GM18517 (cell line): ENCODE data around the gene ARL6IP5.

Source experiments
- ATAC-seq: cut with Tn5 transposase; IDR thresholded peaks from one replicate; pipeline ENCODE4 v1.9.1; 2021; ENCODE audit warnings: mild to moderate bottlenecking, moderate library complexity; ENCODE audit not compliant: unreplicated experiment

Gene ARL6IP5

DNA sequence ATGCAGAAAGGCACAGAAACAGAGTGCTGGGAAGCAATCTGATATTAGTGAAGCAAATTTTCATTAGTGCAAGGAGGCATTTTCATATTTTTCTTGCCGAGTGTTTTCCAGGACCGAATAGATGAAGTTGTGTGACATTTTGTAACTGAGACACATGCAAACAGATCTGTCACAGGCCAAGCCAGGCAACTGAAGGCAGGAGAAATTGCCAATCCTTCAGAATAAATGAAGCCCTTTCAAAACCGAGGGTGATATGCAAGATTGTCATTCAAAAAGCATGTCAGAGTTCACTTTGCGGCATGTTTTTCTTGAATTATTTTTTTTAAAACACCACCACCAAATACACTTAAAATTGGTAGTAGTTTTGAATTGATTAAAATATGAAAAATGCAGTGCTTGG lies 31.4 kb downstream of the ARL6IP5 start:
- ATAC-seq = no peak

DNA sequence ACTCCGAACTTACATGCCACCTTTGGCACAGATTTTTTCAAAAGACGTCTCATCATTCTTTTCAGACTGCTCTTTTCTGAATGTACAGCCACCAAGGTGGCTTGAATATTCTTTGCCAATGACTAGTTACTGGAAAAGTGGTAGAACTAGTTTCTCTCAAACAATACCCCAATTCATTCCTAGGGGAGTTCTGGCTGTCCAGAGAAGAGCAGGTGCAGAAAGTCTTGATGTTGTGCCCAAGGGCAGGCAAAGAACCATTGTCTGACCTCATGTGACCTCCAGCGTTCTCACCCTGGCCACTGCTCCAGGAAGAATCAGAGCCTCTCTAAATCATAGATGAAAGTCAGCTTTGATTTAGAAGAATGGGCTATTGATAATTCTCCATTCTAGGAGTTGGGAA lies 32.2 kb downstream of the ARL6IP5 start:
- ATAC-seq = no peak

DNA sequence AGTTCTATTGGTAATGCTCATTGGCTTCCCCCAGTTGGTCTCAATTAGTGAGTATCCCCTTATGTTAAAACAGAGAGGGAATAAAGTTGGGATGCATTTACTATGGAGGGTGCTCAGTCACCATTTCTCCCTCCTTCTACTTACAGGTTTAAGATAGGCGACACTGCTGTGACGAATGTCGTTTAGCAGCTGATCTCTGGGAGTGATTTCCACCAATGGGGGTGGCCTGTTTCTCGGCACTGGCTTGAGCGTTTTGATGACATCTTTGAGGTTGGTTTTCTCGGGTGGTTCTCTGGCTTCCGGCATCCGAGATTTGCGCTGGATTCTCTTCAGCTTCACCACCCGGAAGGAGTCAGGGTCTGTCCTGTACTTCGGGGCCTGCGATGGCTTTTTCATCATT lies 33.8 kb downstream of the ARL6IP5 start:
- ATAC-seq = no peak

DNA sequence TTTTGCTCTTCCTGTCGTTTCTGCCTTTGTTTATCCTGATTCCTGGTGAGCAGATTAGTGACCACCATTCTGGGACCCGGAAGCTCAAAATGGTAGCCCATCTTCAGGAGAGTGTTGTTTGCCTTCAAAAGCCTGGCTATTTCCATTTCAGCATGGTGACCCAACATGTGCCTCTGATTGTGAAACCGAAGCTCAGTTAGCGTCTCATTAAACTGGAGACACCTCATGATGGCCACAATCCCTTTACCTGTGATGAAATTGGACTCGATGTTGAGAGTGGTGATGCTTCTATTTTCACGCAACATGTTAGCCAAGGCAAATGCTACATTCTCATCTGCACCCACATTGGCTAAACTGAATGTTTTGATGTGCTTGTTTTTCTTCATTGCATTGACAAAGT lies 34.4 kb downstream of the ARL6IP5 start:
- no peak for ATAC-seq

DNA sequence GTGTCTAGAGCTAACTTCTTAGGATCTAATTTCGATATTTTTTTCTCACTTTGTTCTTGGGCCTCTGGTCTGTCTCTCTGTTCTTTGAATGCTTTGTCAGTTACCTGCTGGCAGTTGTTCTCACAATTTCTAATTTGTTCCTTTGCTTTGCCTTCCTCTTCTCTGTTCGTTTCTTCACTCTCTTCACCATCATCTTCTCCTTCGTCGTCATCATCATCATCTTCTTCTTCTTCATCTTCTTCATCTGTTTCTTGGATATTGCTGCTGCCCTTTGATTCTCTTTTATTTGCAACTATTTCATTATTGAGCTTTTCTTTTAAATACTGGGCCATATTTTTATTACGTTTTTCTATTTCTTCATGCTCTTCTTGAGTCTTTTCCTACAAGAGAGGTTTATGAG lies 34.9 kb downstream of the ARL6IP5 start:
- no peak for ATAC-seq

DNA sequence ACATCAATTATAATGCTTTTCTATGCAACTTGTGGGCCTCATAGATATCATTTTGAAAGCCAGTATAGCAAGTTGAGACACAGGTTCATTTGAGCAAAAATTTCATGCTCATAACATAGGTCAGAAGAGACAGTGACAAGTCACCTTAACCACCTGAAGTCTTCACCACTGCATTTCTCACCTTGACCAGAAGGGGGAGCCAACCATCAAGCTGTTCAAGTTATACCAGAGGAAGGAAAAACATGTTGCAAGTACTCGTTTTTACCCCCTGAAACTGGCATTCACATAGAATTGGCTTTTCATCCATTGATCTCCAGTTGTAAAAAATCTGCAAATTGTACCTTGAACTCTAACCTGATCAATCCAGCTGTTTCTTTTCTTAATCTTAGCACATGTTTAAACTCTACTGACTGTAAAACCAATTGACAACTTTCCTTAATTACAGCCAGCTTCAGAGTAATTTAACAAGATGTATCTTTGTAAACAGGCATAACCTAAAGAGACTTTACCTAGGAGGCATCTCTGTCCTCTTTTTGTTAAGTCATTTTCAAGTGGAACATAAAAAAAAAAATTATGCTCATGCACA lies 36.2 kb downstream of the ARL6IP5 start:
- ATAC-seq = peak; percentile 86

DNA sequence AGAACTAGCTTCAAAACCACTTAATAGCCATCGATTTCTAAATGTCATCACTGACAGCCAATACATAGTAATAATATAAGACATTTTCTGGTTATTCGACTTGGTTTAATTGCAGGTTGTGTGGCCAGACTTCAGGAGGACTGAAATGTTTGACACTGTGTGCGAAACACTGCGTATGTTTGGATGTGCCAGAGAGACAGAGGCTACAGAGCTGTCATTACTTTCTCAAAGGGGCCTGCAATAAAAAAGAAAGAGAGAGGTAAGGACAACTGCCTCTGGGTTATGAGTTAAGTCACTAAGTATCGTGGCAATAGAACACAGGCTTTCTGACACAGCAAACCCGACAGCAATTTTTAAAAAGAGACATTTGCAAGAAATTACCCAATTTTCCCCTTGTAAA lies 36.8 kb downstream of the ARL6IP5 start:
- no peak for ATAC-seq

DNA sequence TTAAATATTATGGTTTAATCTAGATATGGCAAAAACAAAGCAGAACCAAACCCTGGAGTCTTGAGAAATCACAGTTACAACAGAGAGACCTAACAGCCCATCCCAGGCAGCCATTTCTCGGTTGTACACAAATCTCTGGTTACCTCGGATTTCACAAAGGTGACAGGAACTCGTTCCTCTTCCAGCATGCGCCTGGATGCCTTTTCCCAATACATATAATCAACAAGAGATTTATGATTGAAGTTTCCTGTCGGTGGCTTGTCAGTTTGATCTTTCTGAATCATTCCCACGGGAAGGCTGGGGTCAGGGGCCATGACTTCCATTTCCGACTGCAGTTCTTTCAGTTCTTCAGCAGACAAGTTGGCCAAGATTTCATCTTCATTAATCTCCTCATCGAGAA lies 37.2 kb downstream of the ARL6IP5 start:
- ATAC-seq = no peak

DNA sequence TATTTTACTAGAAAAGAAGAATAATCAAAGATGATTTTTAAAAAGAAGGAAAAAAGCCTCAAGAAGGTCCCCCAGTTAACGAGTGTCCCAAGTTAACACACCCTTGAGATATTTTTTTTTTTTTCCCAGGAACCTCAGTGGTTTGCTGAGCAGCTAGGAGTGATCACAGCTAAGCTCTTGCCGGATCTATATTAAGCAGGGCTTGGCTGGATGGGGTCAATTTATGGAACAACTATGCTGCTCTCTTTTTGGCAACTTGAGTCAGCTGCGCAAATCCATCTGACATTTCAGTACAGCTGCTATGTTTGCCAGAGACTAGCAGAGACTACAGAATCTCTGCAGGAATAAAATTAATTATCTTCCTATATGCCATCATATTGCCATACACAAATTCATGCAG lies 37.7 kb downstream of the ARL6IP5 start, which contains the start of gene LMOD3:
Gene LMOD3, minus strand, starts transcription at position 193 of the 400 bp plus-strand sequence. CDS start 209 bp downstream, outside the sequence.
- ATAC-seq = no peak

DNA sequence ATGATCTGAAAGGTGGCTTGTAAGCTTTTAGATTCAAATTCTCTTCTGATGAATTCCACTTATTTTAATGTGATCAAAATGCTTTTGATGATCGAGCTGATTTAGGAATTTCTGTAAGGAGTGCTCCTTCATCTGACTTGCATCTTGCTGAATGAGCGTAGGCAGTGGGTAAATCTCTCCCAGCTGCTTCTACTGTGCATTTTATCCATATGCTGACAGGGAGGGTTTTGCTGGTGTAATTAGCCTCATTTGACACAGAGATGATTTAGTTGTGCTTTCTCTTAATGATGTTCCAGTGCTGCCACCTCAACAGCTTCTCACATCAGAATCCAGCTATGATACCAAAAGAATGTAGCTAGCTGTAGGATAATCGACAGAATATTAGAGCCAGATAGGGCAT lies 41.5 kb downstream of the ARL6IP5 start:
- ATAC-seq = no peak

DNA sequence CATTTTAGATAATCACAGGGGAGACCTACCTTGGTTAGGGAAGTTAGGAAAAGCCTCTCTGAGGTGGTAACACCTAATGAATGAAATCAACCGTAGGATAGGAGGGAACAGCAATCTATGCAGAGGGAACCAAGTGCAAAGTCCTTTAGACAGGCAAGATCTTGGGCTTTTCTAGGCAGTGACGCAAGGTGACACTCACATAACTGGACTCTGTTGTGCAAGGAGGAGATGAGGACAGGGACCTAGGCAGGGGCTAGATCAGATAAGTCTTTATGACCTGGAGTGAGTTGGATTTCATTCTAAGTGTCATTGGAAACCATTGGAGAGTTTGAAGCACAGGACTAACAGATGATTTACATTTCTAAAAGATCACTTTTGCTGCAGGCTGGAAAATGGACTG lies 42.3 kb downstream of the ARL6IP5 start:
- no peak for ATAC-seq

DNA sequence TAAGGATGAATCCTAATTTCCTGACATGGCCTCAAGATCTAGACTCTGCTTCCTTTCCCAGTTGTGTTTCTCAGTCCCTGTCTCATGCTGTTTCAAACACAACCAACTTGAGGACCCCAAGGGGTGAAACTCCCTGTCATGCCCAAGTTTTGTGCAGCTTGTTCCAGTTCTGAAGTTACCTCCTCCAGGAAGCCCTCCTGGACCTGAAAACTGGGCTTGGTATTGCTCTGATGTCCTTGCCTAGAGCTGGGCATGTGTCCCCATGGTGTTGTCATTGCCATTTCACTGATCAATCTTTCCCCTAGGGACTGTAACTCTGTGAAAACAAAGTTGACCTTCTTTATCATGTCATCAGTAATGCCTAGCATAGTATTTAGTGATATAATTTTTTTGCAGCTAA lies 43.8 kb downstream of the ARL6IP5 start:
- ATAC-seq = no peak

DNA sequence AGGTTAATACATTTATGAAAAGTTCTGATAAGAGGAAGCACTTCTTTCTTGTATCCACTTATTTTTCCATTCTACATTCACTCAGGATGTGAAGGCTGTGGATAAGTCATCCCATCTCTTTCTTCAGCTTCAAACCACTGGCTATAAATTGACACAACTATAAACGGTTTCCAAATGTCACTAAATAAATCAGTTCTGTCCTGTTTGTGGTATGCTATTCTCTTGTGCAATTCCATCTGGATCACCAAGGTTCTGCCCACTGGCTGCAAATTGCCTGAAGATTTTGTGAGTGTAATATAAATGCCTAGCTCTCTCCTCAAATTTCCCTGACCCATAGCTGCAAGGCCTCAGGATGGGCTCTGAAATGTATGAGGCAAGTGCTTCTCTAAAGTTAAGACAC lies 44.8 kb downstream of the ARL6IP5 start:
- no peak for ATAC-seq

DNA sequence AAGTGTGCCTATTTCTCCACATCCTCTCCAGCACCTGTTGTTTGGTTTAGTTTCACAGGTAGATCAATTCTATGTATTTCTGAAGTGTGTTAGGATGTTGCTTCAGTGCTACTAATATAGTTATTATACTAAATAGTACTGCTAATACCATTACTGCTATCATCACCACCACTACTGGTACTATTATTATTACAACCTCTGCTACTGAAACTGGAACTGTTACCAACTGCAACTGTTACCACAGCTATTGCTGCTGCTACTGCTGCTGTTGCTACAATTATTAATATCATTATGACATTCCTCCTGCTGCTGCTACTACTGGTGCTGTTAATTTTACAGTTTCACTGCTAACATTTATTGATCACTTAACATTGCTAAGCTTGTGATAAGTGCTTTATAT lies 46.0 kb downstream of the ARL6IP5 start:
- ATAC-seq = peak; percentile 99

DNA sequence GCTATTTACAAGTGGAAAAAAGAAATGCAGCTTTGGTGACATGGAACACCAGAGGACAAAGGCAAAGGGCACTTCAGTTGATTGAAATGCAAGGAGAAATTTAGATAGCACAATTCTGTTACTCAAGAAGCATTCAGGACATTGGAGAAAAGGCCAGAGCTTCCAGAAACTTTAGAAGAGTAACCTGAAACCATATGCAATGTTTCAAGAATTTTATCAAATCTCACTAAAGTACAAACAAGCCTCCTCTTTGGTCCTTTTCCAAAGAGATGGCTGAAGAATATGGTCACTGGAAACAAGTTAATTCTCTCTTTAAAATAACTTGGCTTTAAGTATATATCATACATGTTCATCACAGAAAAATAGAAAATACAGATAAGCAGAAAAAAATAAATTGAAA lies 52.3 kb downstream of the ARL6IP5 start:
- no peak for ATAC-seq

DNA sequence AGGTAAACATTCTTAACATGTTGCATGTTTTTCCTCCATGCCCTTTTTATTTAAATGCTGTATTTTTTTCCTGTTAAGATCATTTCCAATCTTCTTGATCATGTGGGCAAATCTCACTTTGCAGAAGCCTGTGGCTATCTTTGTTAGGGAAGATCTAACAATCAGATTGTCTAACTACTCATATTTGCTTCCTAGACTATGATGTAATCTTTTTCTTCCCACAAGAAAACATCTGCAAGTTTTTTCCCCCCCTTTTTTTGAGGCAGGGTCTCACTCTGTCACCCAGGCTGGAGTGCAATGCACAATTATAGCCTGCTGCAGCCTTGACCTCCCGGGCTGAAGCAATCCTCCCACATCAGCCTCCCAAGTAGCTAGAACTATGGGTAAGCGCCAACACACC lies 52.7 kb downstream of the ARL6IP5 start:
- ATAC-seq = no peak

DNA sequence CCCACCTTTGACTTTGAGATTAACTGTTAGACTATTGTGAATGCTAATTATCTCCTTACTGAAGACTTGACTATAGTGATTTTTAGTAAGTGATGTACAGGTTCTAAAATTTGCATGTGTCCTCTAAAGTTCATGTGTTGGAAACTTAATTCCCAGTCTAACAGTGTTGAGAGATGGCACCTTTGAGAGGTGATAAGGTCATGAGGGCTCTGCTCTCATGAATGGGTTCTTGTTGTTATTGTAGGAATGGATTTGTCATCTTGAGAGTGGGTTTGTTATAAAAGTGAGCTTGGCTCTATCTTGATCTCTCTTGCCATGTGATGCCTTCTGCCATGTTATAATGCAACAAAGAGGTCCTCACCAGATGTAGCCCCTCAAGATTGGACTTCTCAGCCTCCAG lies 56.6 kb downstream of the ARL6IP5 start:
- ATAC-seq = no peak

DNA sequence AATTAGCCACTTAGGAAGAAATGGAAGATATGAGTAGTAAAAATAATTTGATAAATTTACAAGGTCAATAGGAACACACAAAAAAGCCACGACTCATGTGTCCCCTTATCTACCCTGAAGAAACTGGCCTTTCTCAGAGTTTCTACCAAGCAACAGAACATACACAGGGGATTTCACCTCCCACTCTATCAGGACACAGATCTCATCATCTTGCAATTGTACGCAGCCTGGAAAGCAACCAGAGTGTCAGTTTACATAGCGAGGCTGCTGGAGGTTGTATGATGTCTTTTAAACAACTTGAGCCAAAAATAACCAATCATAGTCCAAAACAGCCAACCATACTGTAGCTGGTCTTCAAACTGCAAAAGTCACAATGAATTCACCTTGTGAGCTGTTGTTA lies 57.4 kb downstream of the ARL6IP5 start:
- no peak for ATAC-seq

DNA sequence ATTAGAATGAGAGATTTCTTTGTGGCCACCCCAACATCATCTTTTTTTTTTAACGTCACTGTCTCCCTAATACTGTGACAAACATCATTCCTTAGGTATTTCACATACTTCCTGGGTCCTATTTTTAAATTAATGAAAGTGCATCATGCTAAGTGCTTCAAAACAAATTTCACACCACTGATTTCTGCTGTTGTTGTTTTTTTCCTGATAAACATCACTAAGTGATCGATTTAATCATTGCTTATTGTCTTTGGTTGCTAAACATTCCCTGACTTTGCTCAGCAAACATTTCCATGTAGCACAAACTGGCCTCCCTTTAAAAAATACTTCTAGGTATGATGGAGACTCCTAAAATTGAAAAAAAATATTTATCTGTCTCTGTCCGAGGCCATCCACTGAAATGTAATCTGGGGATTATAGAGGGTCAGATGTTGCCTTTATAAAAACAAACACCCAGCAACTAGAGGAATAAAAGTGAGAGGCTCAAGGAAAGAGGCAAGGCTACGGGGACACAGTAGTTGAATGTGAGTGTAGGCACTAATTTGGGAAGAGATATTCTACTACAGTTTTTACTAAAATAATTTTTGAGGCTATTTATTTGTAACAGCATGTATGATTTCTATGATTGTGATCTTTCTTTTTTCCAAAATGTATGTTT lies 58.2 kb downstream of the ARL6IP5 start:
- no peak for ATAC-seq

DNA sequence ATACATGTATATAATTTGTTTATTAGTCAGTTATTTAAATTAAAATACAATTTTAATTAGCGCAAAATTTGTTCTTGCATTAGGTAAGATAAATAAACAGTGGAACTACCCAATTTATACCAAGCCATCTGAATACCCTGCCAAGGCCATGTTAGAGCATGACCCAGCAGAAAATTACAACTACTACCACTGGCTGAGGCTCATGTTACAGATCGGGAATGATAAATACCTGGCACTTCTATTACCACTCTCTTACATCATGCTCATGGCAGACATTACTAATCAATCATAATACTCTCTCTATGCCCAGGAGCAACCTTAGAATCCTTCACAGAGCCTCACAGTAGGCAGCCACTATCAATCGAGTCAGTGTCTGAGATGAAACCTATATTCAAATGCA lies 58.9 kb downstream of the ARL6IP5 start:
- no peak for ATAC-seq

DNA sequence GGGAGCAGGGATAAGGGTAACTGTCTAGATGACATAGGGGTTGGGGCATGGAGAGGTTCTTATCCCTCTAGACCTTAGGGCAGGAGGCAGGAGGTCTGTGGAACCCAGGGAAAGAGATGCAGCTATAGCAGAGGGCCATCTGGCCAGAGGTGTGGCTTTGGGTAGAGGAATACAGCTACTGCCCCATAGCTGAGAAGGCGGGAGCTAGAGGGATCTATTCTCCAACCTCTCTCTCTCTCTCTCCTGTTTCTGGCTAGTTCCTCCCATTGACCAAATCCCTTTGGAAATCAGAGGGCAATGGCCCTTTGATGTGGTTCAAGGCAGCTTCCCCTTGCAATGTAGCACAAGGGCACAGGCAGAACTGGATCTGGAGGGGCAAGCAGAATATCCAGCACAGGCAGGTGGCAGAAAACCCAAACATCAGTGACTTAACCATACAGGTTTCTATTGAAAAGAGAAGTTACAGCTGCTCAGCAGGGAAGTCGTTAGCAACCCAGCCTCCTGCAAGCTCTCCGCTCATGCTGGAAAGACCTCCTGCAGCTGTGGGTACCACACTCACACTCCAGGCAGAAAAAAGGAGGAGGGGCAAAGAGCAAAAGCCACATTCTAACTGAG lies 60.0 kb downstream of the ARL6IP5 start:
- no peak for ATAC-seq

DNA sequence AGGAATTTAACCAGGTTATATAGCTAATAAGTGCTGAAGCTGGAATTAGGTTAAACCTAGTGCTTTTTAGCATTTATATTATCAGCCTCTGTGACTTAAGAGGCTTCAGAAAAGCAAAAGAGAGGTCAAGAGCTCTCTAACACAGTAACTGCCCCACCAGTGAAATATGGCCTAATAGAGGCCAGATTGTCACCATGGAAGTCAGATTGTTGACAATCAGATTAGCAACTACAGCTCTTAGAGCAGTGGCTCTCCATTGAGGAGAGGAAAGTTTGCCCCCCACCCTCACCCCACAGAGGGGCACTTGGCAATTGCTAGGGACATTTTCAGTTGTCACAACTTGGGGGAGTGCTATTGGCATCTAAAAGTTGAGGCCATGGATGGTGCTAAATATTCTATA lies 61.0 kb downstream of the ARL6IP5 start:
- ATAC-seq = no peak

DNA sequence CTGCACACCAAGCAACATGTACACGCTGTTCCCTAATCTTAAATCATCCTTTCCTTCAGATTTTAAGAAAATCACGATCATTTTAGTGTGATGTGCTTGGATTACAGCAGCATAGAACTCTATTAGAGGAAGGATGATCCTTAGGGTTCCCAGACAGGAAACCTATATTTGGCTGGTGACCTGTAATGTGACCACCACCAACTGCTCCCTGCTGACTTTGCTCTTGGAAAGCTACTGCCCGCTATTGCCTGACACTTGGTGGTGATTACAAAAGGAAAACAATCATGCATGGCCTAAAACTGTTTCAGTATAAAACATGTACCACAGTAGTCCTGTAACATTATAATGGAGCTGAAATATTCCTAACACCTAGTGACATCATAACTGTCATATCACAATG lies 64.8 kb downstream of the ARL6IP5 start:
- no peak for ATAC-seq
